HG03159 (cell line): ENCODE results near the gene HOXD1.

Experiments used
- ATAC-seq: cut with Tn5 transposase; IDR thresholded peaks from one replicate; pipeline ENCODE4 v1.9.1; 2021; ENCODE audit warnings: mild to moderate bottlenecking, moderate library complexity; ENCODE audit not compliant: unreplicated experiment

The HOXD1 gene

GRCh38 chr2:176234940-176235339 lies 46.5 kb downstream of the HOXD1 start:
- ATAC-seq, result no peak

GRCh38 chr2:176237456-176237855 lies 49.0 kb downstream of the HOXD1 start:
- no peak for ATAC-seq

- ATAC-seq, result no peak
Observed at GRCh38 chr2:176239031-176239430, 50.6 kb downstream of the HOXD1 start.

GRCh38 chr2:176240301-176240700 lies 51.8 kb downstream of the HOXD1 start:
- no peak for ATAC-seq
